ENCODE results near the gene CCSER1.

CCSER1 gene

GRCh38 chr4:90190525-90190924 lies 63.3 kb downstream of the CCSER1 start:
- Mint-ChIP-seq H3K36me3 (ENCODE audit: low read depth) (no peaks in the 10 kb centered on the region), H3K27me3 (ENCODE audit: low read depth, poor library complexity) (no peaks in the 10 kb centered on the region), H3K4me3 (no peak overlapping the region), H3K9me3 (no peaks in the 10 kb centered on the region), H3K27ac (no peak overlapping the region), H3K4me1 (no peaks in the 10 kb centered on the region)
- no peak for TF ChIP-seq CTCF (IDR thresholded peaks at IDR 0.05)
- no peak for DNase-seq

- Mint-ChIP-seq H3K27me3 (ENCODE audit: low read depth, poor library complexity) (no peaks in the 10 kb centered on the region), H3K4me3 (no peak overlapping the region), H3K27ac (no peak overlapping the region), H3K36me3 (ENCODE audit: low read depth) (no peaks in the 10 kb centered on the region), H3K4me1 (no peaks in the 10 kb centered on the region), H3K9me3 (no peaks in the 10 kb centered on the region)
- no peak for TF ChIP-seq CTCF (IDR thresholded peaks at IDR 0.05)
- DNase-seq, result no peak
Observed at GRCh38 chr4:90198086-90198847, 71.1 kb downstream of the CCSER1 start.

GRCh38 chr4:90207887-90208454 lies 80.8 kb downstream of the CCSER1 start:
- no peak for TF ChIP-seq CTCF (IDR thresholded peaks at IDR 0.05)
- no peak overlapping the region for H3K4me3 Mint-ChIP-seq
- no peaks in the 10 kb centered on the region for H3K4me1 Mint-ChIP-seq
- H3K36me3 Mint-ChIP-seq (ENCODE audit: low read depth), result no peaks in the 10 kb centered on the region
- H3K9me3 Mint-ChIP-seq, result peaks cover 31% of the 10 kb centered on the region
- H3K27ac Mint-ChIP-seq, result peak overlapping the region; percentile 30
- peaks cover 7% of the 10 kb centered on the region for H3K27me3 Mint-ChIP-seq (ENCODE audit: low read depth, poor library complexity)
- no peak for DNase-seq

GRCh38 chr4:90209922-90210321 lies 82.7 kb downstream of the CCSER1 start:
- Mint-ChIP-seq H3K36me3 (ENCODE audit: low read depth) (no peaks in the 10 kb centered on the region), H3K27me3 (ENCODE audit: low read depth, poor library complexity) (peaks cover 7% of the 10 kb centered on the region), H3K4me3 (no peak overlapping the region), H3K27ac (no peak overlapping the region), H3K4me1 (no peaks in the 10 kb centered on the region), H3K9me3 (peaks cover 25% of the 10 kb centered on the region)
- TF ChIP-seq CTCF (IDR thresholded peaks at IDR 0.05), result no peak
- no peak for DNase-seq

- Mint-ChIP-seq H3K4me1 (no peaks in the 10 kb centered on the region), H3K27me3 (ENCODE audit: low read depth, poor library complexity) (no peaks in the 10 kb centered on the region), H3K9me3 (peaks cover 13% of the 10 kb centered on the region), H3K4me3 (no peak overlapping the region), H3K36me3 (ENCODE audit: low read depth) (no peaks in the 10 kb centered on the region), H3K27ac (no peak overlapping the region)
- no peak for DNase-seq
- TF ChIP-seq CTCF (IDR thresholded peaks at IDR 0.05), result no peak
Observed at GRCh38 chr4:90211174-90211573, 84.0 kb downstream of the CCSER1 start.

- H3K27me3 Mint-ChIP-seq (ENCODE audit: low read depth, poor library complexity), result no peaks in the 10 kb centered on the region
- no peak overlapping the region for H3K4me3 Mint-ChIP-seq
- H3K27ac Mint-ChIP-seq, result no peak overlapping the region
- no peaks in the 10 kb centered on the region for H3K4me1 Mint-ChIP-seq
- no peaks in the 10 kb centered on the region for H3K36me3 Mint-ChIP-seq (ENCODE audit: low read depth)
- no peak for TF ChIP-seq CTCF (IDR thresholded peaks at IDR 0.05)
- no peaks in the 10 kb centered on the region for H3K9me3 Mint-ChIP-seq
- no peak for DNase-seq
Observed at GRCh38 chr4:90215286-90215685, 88.1 kb downstream of the CCSER1 start.

Data from nephron progenitor cell (in vitro differentiated cells).